Measurements from ENCODE around the gene GRK2. TPM values are rescaled to one million over a fixed set of nuclear protein-coding genes. Genes with fewer than 3 reads are reported as not detected.

The GRK2 gene
- total RNA-seq, 1 donor from 2014 or later: 30.0 TPM

DNA sequence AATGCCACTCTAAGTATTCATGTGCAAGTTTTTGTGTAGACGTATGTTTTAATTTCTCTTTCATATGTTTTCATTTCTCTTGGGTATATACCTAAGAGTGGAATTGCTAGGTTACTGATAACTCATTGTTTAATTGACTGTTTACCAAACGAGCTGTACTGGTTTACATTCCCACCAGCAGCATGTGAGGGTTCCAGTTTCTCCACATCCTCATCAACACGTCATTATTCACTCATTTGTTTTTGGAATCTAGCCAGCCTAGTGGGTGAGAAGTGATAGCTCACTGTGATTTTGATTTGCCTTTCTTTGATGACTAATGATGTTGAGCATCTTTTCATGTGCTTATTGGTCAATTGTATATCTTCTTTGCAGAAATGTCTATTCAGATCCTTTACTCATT, 26.8 kb downstream of the GRK2 start:
- Mint-ChIP-seq H3K27ac (no peak overlapping the region), H3K9me3 (peaks cover 19% of the 10 kb centered on the region), H3K4me3 (no peak overlapping the region), H3K27me3 (ENCODE audit: insufficient read depth, low read depth) (peaks cover 4% of the 10 kb centered on the region), H3K36me3 (peaks cover 41% of the 10 kb centered on the region), H3K4me1 (peaks cover 6% of the 10 kb centered on the region)
- TF ChIP-seq, protein P1, sequence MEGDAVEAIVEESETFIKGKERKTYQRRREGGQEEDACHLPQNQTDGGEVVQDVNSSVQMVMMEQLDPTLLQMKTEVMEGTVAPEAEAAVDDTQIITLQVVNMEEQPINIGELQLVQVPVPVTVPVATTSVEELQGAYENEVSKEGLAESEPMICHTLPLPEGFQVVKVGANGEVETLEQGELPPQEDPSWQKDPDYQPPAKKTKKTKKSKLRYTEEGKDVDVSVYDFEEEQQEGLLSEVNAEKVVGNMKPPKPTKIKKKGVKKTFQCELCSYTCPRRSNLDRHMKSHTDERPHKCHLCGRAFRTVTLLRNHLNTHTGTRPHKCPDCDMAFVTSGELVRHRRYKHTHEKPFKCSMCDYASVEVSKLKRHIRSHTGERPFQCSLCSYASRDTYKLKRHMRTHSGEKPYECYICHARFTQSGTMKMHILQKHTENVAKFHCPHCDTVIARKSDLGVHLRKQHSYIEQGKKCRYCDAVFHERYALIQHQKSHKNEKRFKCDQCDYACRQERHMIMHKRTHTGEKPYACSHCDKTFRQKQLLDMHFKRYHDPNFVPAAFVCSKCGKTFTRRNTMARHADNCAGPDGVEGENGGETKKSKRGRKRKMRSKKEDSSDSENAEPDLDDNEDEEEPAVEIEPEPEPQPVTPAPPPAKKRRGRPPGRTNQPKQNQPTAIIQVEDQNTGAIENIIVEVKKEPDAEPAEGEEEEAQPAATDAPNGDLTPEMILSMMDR (IDR thresholded peaks at IDR 0.05): no peak
- TF ChIP-seq EZH2phosphoT487 (IDR thresholded peaks at IDR 0.05) (no peak), EZH2 (IDR thresholded peaks at IDR 0.05) (no peak)
- no peak overlapping the region for H3K4me3 ChIP-seq
- no peaks in the 10 kb centered on the region for H4K20me1 ChIP-seq (ENCODE audit: low read depth)
- DNase-seq (ENCODE audit: low spot score): no peak
- H3K79me2 ChIP-seq (ENCODE audit: low read depth): peaks cover 15% of the 10 kb centered on the region
- H3K9ac ChIP-seq: no peak overlapping the region
- peaks cover 9% of the 10 kb centered on the region for H3F3A ChIP-seq (ENCODE audit: low read depth)
- no peak overlapping the region for H2AFZ ChIP-seq (replicated peaks)
- H3K9me3 ChIP-seq (ENCODE audit: low read depth): no peaks in the 10 kb centered on the region
- H3K4me1 ChIP-seq: peaks cover 6% of the 10 kb centered on the region
- H3K27ac ChIP-seq: no peak overlapping the region
- H3K27me3 ChIP-seq: no peaks in the 10 kb centered on the region
- no peaks in the 10 kb centered on the region for H3K36me3 ChIP-seq
- no peak overlapping the region for H3K4me2 ChIP-seq

DNA sequence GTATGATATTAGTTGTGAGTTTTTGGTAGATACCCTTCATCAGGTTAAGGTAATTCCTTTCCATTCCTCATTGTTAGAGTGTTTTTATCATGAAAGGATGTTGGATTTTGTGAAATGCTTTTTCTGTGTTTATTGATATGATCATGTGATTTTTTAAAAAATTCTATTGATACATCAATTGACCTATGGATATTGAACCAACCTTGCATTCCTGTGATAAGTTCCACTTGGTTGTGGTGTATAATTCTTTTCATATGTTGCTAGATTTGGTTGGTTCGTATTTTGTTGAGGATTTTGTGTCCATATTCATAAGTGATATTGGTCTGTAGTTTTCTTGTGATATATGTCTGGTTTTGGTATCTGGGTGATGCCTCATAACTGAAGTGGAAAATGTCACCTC, 29.6 kb downstream of the GRK2 start:
- Histone ChIP-seq H3K79me2 (ENCODE audit: low read depth) (peaks cover 2% of the 10 kb centered on the region), H3K4me2 (no peak overlapping the region), H3K27me3 (no peaks in the 10 kb centered on the region), H3K36me3 (no peaks in the 10 kb centered on the region), H3K9me3 (ENCODE audit: low read depth) (no peaks in the 10 kb centered on the region), H3F3A (ENCODE audit: low read depth) (no peaks in the 10 kb centered on the region), H4K20me1 (ENCODE audit: low read depth) (no peaks in the 10 kb centered on the region), H3K4me3 (no peak overlapping the region), H3K27ac (no peak overlapping the region), H2AFZ (replicated peaks) (no peak overlapping the region), H3K9ac (no peak overlapping the region), H3K4me1 (no peaks in the 10 kb centered on the region)
- peaks cover 19% of the 10 kb centered on the region for H3K9me3 Mint-ChIP-seq
- H3K27ac Mint-ChIP-seq: no peak overlapping the region
- no peak overlapping the region for H3K4me3 Mint-ChIP-seq
- H3K36me3 Mint-ChIP-seq: peaks cover 52% of the 10 kb centered on the region
- TF ChIP-seq, protein P1 (IDR thresholded peaks at IDR 0.05): no peak
- H3K4me1 Mint-ChIP-seq: no peaks in the 10 kb centered on the region
- H3K27me3 Mint-ChIP-seq (ENCODE audit: insufficient read depth, low read depth): peaks cover 2% of the 10 kb centered on the region
- DNase-seq (ENCODE audit: low spot score): no peak

DNA sequence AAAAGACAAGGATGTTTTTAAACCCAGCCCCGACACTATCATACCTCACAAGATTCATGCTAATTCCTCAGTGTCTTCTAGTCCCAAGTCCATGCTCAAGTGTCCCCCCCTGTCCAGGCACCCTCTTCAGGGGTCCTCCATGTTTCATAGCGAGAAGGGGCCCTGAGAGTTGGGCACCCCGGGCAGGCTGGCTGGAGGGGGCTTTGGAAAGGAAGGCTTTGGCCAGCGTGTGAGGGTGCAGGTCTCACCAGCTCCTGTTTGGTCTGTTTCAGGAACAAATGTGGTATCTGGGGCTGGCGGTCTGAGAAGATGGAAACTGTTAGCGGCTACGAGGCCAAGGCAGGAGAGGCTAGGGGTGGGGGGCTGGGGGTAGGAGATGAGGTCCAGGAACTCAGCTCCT, 32.5 kb downstream of the GRK2 start:
- peaks cover 40% of the 10 kb centered on the region for H3K36me3 Mint-ChIP-seq
- H2AFZ ChIP-seq (replicated peaks): no peak overlapping the region
- no peak overlapping the region for H3K4me3 Mint-ChIP-seq
- no peaks in the 10 kb centered on the region for H3K9me3 ChIP-seq (ENCODE audit: low read depth)
- no peak overlapping the region for H3K4me3 ChIP-seq
- H3K27me3 Mint-ChIP-seq (ENCODE audit: insufficient read depth, low read depth): peaks cover 2% of the 10 kb centered on the region
- peaks cover 4% of the 10 kb centered on the region for H3K27me3 ChIP-seq
- peaks cover 8% of the 10 kb centered on the region for H3K4me1 Mint-ChIP-seq
- no peak overlapping the region for H3K27ac ChIP-seq
- H3K27ac Mint-ChIP-seq: no peak overlapping the region
- H3K79me2 ChIP-seq (ENCODE audit: low read depth): no peaks in the 10 kb centered on the region
- H3K36me3 ChIP-seq: no peaks in the 10 kb centered on the region
- no peak overlapping the region for H3K9ac ChIP-seq
- no peak for DNase-seq (ENCODE audit: low spot score)
- H3F3A ChIP-seq (ENCODE audit: low read depth): peaks cover 19% of the 10 kb centered on the region
- no peak overlapping the region for H3K4me2 ChIP-seq
- H3K4me1 ChIP-seq: peaks cover 12% of the 10 kb centered on the region
- TF ChIP-seq, protein P1 (IDR thresholded peaks at IDR 0.05): no peak
- TF ChIP-seq EZH2phosphoT487 (IDR thresholded peaks at IDR 0.05): no peak
- no peak for TF ChIP-seq EZH2 (IDR thresholded peaks at IDR 0.05)
- peaks cover 14% of the 10 kb centered on the region for H4K20me1 ChIP-seq (ENCODE audit: low read depth)
- H3K9me3 Mint-ChIP-seq: peaks cover 18% of the 10 kb centered on the region

Data from neural progenitor cell (in vitro differentiated cells).